ENCODE data around the gene TOGARAM2.

DNA sequence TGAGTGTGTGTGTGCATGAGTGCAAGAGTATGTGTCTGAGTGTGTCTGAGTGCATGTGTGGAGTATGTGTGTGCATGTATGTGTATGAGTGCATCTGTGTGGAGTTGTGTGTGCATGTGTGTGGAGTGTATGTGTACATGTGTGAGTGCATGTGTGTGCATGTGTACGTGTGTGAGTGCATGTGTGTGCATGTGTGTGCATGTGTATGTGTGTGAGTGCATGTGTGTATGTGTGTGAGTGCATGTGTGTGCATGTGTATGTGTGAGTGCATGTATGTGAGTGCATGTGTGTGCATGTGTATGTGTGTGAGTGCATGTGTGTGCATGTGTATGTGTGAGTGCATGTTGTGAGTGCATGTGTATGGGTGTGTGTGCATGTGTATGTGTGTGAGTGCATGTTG is 23.7 kb downstream of the TOGARAM2 start:
- TF ChIP-seq, protein P1, sequence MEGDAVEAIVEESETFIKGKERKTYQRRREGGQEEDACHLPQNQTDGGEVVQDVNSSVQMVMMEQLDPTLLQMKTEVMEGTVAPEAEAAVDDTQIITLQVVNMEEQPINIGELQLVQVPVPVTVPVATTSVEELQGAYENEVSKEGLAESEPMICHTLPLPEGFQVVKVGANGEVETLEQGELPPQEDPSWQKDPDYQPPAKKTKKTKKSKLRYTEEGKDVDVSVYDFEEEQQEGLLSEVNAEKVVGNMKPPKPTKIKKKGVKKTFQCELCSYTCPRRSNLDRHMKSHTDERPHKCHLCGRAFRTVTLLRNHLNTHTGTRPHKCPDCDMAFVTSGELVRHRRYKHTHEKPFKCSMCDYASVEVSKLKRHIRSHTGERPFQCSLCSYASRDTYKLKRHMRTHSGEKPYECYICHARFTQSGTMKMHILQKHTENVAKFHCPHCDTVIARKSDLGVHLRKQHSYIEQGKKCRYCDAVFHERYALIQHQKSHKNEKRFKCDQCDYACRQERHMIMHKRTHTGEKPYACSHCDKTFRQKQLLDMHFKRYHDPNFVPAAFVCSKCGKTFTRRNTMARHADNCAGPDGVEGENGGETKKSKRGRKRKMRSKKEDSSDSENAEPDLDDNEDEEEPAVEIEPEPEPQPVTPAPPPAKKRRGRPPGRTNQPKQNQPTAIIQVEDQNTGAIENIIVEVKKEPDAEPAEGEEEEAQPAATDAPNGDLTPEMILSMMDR (IDR thresholded peaks at IDR 0.05) = no peak
- no peak for TF ChIP-seq ZFX (IDR thresholded peaks at IDR 0.05; ENCODE audit: borderline replicate concordance)

Measured in 22Rv1 (cell line).